ENCODE results near the gene NABP1.

DNA sequence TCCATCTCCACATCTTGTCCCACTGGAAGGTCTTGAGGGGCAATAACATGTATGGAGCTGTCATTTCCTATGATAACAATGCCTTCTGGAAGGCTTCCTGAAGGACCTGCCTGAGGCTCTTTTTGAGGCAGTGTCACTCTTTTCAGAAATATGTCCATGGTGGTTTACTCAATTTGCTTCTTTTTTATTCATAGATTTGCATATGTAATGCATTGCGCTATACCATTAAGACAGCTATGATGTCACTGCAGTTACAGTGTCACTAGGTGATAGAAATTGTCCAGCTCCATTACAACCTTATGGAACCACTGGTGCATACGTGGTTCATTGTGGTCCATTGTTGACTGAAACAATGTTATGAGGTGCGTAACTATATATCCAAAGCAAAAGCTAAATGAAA, 19.9 kb downstream of the NABP1 start:
- TF ChIP-seq, protein P1, sequence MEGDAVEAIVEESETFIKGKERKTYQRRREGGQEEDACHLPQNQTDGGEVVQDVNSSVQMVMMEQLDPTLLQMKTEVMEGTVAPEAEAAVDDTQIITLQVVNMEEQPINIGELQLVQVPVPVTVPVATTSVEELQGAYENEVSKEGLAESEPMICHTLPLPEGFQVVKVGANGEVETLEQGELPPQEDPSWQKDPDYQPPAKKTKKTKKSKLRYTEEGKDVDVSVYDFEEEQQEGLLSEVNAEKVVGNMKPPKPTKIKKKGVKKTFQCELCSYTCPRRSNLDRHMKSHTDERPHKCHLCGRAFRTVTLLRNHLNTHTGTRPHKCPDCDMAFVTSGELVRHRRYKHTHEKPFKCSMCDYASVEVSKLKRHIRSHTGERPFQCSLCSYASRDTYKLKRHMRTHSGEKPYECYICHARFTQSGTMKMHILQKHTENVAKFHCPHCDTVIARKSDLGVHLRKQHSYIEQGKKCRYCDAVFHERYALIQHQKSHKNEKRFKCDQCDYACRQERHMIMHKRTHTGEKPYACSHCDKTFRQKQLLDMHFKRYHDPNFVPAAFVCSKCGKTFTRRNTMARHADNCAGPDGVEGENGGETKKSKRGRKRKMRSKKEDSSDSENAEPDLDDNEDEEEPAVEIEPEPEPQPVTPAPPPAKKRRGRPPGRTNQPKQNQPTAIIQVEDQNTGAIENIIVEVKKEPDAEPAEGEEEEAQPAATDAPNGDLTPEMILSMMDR (IDR thresholded peaks at IDR 0.05) = no peak
- TF ChIP-seq POLR2A (IDR thresholded peaks at IDR 0.05) = no peak

Measured in Peyer's patch (tissue), 4 donors.